Measurements from ENCODE around the gene PUSL1.
A peak's percentile ranks its signal among the peaks of the same experiment; 100 is the strongest.

PUSL1 gene

DNA sequence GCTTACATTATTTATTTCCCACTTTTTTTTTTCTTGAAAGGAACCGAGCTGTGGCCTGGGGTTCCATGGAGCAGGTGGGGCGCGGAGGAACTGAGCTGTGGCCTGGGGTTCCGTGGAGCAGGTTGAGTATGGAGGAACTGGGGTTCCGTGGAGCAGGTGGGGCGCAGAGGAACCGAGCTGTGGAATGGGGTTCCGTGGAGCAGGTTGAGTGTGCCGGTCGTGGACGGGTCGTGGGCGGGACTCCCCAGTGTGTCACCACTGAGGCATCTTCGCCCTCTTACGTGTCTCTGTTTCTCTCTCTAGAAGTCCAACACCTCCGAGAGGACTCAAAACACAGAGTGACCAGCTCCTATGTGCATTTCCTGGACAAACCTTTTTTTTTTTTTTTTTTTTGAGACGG is 29.4 kb upstream of the PUSL1 start:
- no peak for DNase-seq (ENCODE audit: low spot score)

DNA sequence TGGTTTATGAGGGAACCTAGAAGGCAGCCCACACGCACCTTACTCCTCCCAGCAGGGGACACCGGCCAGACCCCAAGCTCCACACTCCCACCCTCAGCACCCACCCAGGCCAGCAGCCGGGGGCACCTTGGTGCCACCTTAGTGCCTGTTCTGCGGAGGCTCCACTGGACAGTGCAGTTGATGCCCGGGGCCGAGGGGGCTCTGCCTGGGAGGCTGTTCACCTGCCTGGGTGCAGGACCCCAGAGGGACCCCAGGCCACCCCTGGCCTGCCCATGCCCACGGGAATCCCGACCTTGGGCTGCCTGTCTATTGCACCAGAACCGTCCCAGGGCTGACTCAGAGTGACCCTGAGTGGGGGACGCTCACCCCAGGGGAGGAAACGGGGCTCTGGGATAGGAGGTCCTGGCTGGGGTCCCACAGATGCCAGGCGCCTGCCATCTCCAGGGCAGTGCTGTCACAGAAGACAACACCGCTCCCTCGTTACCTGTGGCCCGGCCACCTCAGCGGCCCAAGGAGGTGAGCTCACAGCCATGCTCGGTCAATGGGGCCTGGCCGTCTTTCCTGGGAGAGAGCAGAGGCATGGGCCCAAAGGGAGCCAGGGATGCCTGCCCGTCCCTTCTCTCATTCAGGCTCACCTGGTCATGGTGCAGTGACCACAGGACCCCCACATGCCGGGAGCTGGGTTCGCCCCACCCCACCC is 27.5 kb upstream of the PUSL1 start:
- DNase-seq (ENCODE audit: low spot score), result no peak

DNA sequence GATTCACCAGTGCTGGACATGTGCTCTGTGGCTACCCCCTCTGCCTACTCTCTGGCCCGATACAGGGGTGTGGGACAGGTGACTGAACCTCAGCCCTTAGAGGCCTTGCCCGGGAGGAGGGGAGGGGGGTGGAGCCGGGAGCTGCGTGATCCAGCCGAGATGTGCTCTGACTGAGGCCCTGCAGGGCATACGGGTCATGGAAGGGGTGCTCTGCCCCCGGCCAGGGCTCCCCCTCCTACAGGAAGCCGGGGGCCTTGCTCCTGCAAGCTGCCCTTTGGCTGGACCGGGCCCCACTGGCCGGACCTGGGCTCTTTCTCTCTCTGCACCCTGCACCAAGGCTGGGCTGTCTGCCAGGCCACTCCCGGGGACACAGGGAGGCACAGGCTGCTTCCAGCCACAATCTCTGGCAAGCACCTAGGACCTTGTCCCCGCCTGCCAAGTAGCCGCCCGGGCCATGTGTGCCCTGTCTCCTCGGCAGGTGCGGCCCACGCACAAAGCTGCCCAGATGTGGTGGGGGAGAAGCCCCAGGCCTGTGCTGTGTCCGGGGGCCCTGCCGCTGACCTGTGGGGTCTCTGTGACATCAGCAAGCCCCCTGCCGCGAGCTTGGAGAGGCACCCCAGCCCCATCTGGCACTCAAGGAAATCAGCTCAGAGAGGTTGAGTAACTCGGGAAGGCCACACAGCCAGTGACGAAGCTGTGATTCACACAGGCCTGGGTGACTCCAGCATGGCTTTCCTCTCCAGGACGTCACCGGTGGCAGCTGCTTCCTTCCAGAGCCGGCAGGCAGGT is 26.7 kb upstream of the PUSL1 start:
- no peak for DNase-seq (ENCODE audit: low spot score)

DNA sequence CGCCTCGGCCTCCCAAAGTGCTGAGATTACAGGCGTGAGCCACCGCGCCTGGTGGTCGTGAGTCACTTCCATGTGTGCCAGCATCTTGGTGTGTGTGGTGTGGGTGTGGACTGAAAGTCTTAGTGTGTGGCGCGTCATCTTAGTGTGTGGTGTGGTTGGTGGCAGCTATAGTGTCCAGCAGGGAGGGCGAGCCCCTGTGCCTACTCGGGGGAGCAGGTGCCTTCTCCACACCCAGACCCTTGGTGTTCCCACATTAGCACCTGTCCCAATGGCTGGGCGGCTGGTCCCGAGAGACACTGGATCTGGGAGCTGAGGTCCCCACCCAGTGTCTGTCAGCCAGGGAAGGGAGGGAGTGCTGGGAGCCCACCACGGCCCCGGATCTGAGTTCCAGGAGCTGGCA is 25.4 kb upstream of the PUSL1 start:
- DNase-seq (ENCODE audit: low spot score), result no peak

DNA sequence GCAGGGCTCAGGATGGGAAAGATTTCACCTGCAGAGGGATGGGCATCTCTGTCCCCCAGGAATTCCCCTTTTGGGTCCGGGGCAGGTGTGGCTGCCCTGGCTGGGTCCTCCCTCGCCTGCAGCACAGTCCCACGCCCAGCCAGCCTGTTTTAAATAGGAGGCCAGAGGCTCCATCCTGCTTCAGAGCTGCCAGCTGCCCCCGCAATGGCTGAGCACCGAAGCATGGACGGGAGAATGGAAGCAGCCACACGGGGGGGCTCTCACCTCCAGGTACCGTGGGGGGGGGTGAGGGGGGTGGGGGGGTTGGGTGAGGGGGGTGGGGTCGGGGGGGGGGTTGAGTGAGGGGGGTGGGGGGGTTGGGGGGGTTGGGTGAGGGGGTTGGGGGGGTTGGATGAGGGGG is 24.6 kb upstream of the PUSL1 start:
- DNase-seq (ENCODE audit: low spot score), result no peak

DNA sequence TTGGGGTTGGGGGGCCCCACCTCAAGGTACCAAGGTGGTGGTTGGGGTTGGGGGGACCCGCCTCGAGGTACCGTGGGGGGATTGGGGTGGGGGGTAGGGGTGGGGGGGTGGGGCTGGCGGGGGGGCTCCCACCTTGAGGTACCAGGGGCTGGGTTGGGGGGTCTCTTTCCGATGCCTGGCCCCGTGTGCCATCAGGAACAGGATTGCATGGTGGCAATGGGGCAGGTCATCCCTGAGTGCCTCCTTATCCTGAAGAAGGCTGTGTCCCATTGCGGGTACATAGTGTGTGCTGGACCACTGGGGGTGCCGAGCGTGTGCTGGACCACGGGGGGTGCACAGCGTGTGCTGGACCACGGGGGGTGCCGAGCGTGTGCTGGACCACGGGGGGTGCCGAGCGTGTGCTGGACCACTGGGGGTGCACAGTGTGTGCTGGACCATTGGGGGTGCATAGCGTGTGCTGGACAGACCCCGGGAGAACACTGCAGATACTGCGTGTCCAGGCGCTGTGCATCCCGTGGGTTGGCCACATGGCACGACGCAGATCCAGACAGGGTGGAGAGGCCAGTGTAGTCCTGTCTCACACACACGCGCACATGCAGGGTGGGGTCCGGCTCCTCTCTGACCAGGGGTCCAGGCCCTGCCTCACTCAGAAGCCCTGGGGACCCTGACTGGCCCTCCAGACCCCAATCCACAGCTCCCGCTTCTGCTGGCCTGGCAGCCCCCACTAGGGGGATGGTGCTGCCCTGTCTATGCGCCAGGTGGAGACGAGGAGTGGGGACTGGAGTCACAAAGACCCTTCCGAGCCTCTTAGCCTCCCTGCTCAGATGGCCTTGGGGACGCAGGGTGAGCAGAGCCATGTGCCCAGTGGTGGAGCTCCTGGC is 23.9 kb upstream of the PUSL1 start:
- DNase-seq (ENCODE audit: low spot score), result no peak

DNA sequence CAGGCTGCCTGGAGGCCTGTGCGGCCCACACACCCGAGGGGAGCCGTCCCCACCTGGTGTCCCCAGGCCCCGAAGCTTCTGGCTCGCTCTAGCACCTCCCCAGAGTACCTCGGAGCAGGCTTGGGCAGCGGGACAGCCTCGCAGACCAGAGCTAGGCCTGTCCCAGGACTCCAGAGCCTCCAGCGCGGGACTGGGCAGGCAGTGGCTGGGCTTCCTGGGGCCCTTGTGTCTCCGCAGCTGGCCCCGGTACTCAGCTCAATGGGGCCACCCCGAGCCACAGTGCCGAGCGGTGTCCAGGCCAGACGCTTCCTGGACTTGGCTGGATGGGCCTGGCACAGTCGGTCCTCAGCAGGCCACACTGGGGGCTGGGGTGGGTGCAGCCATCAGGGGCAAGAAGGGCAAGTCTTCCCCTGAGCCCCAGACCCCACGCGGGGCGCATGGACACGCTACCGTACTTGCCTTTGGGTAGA is 23.3 kb upstream of the PUSL1 start:
- no peak for DNase-seq (ENCODE audit: low spot score)

DNA sequence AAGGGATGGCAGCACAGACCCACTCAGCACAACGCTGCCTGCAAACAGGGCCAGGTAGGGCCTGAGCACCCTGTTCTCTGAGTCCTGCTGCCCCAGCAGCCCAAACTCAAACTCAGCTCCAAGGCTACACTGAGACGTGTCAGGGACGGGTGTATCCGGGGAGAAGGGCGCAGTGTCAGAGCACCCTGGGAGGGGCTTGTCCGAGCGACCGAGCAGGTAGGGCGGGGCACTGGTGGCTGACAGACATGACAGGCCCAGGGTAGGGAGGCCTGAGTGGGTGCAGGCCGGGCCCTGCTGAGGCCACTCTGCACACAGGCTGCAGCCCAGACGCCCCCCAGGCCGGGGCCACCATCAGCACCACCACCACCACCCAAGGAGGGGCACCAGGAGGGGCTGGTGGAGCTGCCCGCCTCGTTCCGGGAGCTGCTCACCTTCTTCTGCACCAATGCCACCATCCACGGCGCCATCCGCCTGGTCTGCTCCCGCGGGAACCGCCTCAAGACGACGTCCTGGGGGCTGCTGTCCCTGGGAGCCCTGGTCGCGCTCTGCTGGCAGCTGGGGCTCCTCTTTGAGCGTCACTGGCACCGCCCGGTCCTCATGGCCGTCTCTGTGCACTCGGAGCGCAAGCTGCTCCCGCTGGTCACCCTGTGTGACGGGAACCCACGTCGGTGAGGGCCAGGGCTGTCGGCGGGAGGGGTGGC is 22.6 kb upstream of the PUSL1 start:
- no peak for DNase-seq (ENCODE audit: low spot score)

DNA sequence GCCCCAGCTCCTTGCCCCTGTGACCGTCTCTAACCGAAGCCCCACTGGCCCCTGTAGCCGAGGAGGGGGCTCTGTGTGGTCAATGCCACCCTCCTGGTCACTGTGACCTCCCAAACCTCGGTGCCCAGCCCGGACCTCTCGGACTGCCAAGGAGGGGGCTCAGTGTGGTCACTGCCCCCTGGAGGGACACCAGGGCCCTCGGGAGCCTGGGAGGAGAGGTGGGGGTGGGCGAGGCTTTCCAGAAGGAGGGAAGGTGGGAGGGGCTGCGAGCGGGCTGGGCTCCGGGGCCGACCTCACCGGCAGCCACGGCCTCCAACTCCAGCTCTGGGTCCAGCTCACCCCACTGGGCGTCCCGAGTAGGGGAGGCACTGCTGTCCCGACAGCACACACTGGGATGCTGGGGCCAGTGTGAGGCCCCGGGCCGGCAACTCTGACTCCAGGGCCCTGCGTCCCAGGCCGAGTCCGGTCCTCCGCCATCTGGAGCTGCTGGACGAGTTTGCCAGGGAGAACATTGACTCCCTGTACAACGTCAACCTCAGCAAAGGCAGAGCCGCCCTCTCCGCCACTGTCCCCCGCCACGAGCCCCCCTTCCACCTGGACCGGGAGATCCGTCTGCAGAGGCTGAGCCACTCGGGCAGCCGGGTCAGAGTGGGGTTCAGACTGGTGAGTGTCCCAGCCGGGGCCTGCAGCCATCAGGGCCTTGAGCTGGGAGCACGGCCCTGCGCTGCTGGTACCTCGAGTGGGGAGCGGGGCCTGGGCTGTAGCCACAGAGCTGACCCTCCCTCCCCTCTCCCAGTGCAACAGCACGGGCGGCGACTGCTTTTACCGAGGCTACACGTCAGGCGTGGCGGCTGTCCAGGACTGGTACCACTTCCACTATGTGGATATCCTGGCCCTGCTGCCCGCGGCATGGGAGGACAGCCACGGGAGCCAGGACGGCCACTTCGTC is 21.8 kb upstream of the PUSL1 start:
- DNase-seq (ENCODE audit: low spot score), result no peak

DNA sequence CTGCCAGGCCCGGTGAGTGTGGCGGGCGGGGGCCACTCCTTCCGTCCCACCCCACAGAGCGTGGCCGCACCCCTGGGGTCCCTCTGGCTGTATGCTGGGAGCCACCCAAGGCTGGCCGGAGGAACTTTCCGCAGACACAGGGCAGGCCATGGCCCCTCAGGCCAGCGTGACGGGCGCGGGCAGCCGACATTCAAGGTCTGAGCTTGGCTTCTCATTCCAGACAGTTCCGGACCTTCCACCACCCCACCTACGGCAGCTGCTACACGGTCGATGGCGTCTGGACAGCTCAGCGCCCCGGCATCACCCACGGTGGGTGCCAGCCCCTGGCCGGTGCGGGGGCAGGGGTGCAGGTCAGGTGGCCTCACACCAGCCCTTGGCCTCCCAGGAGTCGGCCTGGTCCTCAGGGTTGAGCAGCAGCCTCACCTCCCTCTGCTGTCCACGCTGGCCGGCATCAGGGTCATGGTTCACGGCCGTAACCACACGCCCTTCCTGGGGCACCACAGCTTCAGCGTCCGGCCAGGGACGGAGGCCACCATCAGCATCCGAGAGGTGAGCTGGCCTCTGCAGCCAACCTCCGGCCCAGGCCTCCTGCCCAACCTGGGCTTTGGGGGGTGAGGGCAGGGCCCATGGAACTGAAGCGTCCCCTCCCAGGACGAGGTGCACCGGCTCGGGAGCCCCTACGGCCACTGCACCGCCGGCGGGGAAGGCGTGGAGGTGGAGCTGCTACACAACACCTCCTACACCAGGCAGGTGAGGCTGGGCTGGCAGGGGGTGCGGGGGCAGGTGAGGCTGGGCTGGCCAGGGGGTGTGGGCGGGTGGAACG is 20.9 kb upstream of the PUSL1 start:
- no peak for DNase-seq (ENCODE audit: low spot score)

DNA sequence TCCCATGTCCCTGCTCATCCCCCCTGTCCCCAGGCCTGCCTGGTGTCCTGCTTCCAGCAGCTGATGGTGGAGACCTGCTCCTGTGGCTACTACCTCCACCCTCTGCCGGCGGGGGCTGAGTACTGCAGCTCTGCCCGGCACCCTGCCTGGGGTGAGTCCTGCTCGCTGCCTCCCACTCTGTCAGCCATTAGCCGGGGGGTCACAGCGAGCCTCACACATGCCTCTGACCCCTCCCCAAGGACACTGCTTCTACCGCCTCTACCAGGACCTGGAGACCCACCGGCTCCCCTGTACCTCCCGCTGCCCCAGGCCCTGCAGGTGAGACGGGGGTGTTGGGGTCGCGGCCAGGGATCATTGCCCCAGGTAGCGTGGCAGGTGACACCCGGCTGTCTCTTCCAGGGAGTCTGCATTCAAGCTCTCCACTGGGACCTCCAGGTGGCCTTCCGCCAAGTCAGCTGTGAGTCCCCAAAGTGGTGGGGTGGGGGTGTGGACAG is 18.1 kb upstream of the PUSL1 start:
- peak; percentile 74 for DNase-seq (ENCODE audit: low spot score)

DNA sequence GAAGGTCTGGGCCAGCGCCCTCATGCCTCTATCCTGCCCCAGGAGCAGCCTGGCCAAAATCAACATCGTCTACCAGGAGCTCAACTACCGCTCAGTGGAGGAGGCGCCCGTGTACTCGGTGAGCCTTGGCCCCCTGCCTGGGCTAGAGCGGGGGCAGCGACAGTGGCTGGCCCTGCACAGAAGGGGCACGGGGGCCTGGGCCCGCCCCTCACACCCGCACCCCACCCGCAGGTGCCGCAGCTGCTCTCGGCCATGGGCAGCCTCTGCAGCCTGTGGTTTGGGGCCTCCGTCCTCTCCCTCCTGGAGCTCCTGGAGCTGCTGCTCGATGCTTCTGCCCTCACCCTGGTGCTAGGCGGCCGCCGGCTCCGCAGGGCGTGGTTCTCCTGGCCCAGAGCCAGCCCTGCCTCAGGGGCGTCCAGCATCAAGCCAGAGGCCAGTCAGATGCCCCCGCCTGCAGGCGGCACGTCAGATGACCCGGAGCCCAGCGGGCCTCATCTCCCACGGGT is 17.3 kb upstream of the PUSL1 start:
- DNase-seq (ENCODE audit: low spot score), result no peak

DNA sequence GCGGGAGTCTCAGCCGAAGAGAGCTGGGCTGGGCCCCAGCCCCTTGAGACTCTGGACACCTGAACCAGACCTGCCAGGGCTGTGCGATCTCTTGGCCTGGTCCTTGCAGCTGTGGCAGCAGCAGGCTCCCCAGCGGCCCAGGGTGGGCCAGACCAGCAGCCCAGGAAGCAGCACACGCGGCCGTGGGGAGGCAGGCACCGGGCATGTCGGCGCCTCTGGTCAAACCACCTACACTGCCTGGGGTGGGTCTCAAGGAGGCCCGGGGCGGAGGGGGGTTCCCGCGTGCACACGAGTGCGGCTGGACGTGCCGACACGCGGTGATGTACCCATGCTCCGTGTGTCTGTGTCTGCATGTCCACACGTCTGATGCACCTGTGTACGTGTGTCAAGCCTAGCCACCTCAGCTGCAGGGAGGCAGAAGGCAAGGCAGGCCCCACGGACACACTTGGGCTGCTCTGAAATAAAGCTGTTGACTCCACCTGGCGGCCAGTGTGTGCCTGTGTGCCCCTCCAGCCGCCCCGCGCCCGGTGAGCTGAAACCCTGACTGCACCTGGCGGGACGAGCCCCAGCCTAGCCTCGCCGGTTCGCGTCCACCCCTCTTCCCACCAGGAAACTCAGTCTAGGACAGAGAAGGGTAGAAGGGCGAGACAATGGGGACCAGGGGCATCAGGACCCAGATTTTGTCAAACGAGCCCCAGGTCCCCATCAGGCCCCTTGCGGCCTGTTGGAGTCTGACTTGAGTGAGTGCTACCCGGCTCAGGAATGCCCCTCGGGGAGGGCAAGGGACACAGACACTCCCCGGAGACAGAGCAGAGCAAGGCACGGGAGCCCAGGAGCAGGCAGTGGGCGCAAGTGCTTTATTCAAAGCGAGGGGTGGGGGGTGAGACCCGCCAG is 16.6 kb upstream of the PUSL1 start:
- peak; percentile 69 for DNase-seq (ENCODE audit: low spot score)

DNA sequence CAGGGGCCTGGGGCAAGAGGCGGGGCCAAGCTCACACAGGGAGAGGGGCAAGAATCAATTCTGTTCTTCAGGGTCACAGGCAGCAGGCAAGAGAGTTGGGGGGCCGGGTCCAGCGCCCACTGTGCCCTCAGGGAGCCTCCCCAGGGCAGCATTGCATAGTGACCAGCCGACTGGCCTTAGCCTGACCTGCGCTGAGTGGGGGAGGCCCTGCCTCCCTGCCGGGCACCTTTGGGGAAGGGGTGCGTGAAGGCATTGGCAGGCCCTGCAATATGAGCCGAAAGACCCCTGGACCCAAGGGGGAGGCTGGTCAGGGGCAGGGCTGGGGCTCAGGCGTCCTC is 16.0 kb upstream of the PUSL1 start:
- DNase-seq (ENCODE audit: low spot score), result no peak

DNA sequence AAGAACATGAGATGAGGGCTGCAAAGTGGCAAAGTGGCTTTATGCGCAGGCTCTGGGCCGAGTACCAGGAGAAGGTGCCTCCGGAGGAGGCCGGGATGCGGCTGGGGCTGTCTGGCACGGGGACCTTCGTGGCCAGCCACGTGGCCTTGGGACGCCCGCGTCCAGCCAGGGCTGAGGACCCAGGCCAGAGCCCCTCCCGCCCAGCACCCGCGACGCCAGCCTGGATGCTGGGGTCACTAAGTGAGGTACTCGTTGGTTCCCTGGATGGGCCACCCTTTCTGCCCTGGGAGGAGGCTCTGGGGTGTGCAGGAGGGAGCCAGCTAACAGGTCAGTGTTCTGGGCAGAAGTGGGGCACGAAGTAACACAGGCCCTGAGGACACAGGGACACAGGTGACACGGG is 15.5 kb upstream of the PUSL1 start:
- no peak for DNase-seq (ENCODE audit: low spot score)

DNA sequence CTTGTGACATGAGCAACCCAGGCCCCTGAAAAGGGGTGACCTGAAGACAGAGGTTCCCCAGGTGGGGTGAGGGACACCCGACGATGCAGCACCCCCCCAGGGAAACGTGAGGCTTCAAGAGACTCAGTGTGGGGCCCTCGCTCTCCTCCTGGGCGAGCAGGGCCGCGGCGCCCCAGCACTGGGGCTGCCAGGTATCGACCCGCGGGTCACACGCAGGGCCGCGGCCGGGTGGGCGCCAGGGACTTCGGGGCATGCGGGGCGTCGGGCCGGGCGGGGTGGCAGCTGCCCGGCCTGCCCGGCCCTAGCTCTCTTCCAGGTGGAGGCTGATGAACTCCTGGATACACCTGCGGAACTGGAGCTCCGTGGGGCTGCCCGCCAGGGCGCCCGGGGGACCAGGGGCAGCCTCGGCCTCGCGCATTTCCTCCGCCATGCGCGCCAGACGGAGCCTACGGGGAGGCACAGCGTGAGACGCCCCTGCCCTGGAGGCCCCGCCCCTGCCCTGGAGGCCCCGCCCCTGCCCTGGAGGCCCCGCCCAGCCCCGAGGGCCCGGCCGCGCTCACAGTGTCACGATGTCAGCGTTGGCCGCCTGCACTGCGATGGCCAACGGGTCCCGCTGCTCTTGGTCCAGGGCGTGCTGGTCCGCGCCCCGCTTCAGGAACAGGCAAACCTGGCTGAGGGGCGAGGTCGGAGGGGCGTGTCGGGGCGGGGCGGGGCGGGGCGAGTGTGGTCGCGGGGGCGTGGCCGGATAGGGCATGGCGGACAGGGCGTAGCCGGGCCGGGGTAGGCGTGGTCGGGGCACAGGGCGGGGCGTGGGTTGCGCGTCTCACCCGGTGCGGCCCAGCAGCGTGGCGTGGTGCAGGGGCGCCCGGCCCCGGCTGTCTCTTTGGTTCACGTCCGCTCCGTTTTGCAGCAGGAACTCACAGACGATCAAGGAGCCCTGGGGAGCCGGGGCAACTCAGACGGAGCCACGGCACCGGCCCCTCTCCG is 14.8 kb upstream of the PUSL1 start:
- no peak for DNase-seq (ENCODE audit: low spot score)

DNA sequence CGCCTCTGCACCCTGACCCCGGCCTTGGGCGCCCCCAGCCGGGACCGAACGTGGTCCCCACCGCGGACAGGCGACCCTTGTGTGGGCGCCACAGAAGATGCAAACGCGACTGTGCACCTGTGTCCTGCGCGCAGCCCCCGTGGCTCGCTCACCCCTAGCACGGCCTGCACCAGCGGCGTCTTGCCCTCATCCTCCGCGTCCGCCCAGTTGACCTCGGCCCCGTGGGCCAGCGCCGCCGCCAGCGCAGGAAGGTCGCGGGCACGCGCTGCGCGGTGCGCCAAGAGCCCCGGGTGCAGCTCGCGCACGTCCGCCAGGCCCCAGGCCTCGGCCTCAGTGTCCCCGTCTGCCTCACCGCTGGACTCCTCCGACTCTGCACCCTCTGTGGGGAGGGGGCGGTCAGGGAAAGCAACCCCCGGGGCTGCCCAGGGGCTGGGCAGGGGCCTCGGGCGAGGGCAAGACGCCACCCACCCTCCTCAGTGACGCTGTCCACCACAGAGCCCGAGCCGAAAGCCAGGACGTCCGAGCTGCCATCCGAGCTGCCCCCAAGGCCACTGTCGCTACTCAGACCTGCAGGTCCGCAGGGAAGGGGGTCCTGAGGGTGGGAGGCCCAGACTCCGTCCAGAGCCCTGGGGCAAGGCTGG is 14.0 kb upstream of the PUSL1 start:
- no peak for DNase-seq (ENCODE audit: low spot score)
